ENCODE measurements around the gene FSTL4.
A peak's percentile ranks its signal among the peaks of the same experiment; 100 is the strongest.

Gene FSTL4

DNA sequence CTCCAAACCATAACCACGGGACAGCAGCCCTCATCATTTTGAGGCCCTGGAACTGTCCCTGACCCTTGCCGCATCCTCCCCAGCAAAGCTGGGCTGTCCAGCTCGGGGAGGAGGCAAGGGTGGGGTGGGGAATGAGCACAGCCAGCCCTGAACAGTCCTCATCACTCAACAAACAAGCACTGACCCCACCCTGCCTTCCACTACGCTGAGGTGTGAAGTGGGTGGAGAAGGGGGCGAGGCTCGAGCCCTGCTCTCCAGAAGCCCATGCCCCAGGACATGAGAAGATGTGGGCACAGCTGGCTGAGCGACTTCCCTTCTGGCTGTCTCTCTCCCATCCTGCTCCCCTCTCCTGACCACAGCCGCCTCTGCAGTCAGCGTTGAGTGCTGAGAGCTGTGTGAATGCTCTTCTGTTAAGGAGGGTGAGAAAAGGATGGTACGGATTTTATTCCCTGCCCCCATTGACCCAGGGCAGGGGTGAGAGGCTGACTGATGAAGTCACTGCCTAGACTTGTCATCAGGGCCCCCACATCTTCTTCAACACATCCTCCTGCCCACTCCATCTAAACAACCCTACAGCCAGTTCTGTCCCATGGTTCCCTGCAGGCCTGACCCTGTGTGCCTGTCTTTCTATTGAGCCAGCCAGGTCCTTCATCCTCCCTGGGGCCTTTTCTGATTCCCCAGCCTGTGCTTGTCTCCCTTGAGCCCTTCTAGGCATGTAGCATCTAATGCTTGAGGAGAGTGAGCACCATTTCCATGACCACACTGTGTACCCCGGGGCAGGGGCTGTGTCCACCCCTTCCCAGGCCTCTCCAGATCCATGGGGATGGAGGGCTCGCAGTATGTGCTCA is 276.0 kb downstream of the FSTL4 start:
- peak in 1 of 2 donors; percentile 31 for DNase-seq

DNA sequence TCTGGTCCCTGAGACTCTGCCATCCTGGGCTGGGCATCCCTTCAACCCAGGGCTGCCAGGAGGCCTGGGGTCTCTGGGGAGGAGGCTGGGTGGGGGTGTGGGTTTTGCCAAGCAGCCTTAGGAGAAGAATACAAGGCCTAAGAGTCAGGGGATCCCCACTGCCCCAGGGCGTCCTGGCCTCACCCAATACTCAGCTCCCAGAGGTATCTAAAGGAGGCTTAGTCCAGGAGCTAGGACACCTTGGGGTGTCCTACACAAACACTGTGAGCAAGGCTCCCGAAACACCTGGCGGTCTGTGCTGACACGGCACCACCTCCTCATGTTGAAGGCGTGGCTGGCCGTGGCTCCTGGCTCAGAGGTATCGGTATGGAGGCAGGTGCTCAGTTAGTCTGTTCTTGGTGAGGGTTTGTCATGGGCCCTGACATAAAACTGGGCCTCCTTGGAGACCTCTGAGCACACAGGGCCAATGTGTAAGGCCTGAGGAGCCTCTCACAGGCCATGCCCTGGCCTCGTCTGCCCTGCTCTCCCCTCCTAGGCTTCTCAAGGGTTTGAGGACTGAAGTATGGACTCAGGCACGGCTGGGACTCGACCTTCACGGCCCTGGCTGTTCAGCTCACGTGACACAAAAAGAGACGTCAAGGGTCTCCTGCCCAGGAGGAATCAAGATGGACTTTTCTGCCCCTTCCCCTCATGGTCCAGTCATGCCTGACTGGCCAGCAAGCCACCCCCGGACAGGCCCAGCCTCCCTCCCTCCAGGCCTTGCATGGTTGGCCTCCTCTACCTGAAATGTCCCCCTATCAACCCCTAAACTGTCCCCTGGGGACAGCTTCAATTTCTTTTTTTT is 277.3 kb downstream of the FSTL4 start:
- no peak for DNase-seq

DNA sequence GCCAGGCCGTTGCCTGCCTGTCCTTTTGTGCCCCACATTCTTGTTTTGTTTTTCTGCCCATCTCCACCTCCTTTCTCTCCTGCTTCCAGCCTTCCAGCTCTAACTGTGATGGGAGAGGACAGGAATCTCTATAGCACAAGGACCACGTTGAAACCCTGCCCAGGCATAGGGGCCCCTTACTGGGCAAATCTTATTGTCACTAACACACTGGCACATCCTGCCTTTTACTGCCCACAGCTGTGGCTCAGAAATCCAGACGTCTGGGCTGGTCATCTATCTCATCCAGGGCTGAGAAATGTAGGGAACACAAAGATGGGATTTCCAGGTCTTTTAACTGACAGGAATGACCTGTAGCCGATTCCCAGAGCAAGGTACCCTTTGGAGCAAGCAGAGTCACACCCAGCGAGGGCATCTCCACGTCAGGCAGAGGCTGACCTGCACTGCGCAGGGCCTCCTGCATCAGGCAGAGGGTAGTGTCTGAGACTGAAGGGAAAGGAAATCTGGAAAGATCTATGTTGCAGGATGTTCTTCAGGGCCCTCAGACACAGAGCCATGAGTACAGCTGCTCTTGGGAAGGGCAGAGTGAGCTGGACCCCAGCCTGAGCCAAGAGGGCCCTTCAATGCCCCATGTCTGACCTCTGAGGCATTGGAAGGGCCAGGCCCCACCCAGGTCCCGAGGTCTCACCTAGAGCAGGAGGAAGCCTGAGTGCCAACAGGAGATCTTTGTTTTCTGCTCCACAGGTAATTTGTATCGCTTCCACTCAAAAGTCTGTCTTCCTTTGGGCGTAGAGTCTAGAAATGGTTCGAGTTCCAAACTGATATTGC is 278.8 kb downstream of the FSTL4 start:
- no peak for DNase-seq

GRCh38 chr5:133332439-133333024 is 279.8 kb downstream of the FSTL4 start:
- DNase-seq, result no peak

DNA sequence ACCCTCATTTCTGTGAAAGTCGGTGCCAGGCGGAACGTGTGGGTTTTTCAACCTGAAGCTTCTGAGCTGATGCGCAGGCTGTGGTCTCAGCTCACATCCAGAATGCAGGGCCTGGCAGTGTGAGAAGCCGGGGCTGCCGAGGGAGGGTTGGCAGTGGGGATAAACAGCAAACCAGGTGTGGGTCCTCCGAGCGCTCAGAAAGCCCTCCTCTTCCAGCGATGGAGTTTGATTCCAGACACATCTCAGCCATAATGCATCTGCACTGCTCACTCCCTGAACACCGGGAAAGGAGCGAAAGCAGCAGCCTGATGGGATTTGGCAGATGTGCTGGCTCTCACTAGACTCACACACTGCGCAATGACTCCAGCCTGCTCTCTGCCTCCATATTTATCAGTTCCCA is 280.4 kb downstream of the FSTL4 start:
- no peak for DNase-seq

DNA sequence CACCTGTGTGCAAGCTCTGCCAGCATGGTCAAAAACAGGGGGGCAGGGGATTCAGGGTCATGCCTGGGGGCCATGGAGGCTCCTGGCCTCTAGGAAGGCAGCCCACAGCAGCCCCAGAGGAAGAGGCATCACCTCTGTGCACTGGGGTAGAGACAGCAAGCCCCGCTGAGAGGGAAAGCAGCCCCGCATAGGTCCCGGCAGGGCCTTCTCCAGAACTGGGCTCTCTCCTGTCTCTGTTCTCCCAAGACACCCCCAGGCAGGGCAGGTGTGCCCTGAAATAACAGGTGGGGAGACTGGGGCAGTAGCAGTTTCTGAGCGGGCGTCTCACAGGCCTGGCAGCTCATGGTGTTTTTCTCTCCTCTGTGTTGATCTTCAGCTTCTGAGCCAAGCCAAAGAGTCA is 281.4 kb downstream of the FSTL4 start:
- DNase-seq, result no peak

- DNase-seq, result no peak
Observed at GRCh38 chr5:133328800-133329199, 283.5 kb downstream of the FSTL4 start.

DNA sequence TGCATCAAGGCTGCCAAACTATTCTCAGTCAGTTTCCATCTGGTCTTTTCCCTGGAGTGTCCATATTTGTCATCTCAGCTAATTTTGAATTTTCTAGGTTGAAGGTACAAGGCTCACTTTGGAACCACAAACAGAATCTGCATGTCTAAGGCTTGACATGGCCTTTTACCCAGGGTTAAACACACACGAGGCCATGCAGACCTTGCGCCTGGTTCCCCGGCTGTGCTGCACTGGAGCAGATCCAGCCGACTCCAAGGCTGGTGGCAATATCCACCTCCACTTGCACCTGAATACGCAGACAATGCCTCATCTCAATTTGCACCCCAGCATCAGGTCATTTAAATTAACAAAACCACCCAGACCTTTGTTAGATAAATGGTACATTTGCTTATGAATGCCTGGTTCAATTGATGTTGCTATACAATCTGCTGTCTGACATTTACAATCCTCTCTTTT is 284.4 kb downstream of the FSTL4 start:
- DNase-seq, result no peak

- DNase-seq, result no peak
Observed at GRCh38 chr5:133326361-133326760, 286.0 kb downstream of the FSTL4 start.

DNA sequence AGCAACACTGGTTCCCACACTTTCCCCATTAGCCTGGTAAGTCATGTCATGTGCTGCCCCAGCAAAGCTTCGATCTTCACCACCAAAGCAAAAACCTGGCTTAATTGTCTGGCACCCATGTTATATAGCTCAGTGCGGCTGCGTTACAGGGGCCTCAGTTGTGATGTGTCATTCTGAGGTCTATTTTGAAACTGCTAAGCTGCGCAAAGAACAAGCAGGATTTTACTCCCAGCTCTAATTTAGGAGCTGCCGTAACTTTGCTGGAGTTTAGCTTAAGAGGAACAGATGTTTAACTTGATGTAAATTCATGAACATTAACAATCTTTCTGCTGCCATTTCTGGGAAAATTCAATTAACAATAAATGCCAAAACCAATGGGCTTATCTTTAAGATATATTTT is 286.5 kb downstream of the FSTL4 start:
- no peak for DNase-seq

DNA sequence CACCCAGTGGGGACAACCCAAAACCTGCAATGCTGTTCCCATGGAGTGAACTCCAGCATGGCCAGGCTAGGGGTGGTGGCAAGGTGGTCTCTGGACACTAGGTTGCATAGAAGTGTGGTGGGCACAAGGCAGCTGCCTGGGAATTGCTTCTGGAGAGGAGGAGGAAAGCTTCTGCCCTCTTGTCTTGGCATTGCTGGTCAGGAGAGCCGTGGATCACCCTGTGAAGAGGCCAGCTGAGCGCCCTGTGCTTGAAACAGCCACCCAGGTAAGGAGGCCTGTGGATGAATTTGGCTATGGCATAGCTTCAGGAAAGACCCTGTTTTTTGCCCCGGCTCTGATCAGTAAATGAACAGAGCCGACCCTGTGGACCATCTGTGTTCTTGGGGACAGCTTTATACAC is 287.4 kb downstream of the FSTL4 start:
- no peak for DNase-seq

DNA sequence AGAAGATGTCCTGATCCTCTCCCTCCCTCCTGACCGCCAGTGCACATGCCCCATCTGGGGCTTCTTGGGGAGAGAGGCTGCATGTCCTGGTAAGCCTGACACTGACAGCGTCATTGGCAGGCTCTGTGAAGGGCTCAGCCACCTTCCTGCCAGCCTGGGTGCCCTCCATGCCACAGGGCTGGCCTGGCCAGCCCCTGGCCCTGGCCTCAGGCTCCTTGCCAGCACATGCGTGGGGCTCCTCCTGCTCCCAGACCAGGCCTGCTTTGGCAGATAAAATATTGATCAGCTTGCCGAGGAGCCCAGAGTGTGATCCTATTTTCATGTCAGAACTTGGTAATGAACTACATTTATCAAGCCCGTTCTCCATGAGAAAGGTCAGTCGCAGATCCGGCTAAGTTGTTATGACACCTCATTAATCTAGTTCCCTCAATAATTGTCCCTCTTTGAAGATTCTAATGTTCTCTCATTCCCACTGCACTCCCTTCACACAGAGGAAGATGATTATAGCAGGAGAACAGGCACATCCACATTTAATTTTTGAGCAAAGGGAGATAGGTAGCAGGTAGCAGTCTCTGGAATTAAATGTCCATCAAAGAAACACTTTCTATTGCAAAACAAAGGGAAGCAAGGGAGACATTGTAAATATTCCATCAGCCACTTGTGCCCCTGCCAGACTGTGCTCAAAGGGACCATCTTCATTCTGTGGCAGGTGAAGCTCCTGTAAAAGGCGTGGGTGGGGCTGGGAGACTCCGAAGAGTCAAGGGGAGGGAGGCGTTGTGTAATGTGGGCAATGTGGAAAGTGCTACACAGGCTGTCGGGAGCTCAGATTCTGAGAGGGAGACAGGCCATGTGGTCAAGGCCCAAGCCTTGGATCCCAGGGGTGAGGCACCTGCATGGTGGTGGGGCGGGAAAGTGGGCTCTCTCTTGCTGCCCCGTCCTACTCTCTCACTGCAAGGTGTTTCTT is 288.6 kb downstream of the FSTL4 start:
- no peak for DNase-seq

GRCh38 chr5:133322743-133323142 is 289.6 kb downstream of the FSTL4 start:
- DNase-seq, result no peak

- peak; percentile 23 to 74 for DNase-seq
Observed at GRCh38 chr5:133321833-133322420, 290.4 kb downstream of the FSTL4 start.

- no peak for DNase-seq
Observed at GRCh38 chr5:133321286-133321832, 291.0 kb downstream of the FSTL4 start.

DNA sequence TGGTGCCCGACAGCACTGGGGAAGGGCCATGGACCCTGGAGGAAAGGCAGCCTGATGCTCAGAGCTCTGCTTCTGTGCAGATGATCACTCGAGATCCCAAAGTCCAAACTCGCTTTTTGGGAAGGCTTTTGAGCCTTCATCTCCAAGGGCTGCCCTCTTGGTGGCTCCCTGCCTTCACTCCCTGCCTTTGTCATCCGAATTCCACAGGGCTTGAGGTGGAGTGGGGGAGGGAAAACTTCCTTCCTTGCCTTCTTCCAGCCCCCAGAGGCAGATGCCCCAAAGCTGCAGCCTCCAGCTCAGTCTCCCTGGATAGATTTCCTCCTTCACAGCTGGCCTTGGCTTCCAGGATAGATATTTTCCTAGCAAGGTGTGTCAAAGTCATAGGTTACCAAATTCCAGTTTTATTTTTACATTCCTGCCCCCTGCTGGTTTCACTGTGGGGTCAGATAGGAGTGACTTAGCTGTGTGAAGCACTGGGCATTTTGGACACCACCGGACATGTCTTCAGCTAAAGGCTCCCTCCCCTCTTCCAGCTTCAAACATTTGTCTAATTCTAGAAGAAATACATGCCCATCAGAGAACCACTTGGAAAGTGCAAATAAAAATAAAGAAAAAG is 292.3 kb downstream of the FSTL4 start:
- no peak for DNase-seq

- no peak for DNase-seq
Observed at GRCh38 chr5:133319244-133319643, 293.1 kb downstream of the FSTL4 start.

DNA sequence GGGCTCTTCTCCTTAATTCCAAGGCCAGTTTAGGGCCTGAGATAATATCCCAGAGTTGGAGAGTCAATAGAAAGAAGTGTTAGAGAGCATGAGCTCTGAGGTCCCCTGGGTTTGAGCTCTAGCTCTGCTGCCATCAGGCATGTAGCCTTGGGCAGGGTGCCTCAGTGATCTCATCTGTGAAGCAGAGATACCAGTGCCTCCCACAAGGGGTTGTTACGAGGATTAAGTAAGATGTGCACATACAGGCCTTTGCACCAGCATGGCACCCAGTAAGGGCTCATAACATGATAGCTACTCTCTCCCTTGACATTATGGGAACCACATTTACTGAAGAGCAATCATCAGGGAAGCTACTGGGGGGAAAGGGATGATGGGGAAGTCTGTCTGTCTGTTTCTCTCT is 294.8 kb downstream of the FSTL4 start:
- no peak for DNase-seq

- DNase-seq, result no peak
Observed at GRCh38 chr5:133316346-133317343, 295.7 kb downstream of the FSTL4 start.
